Tibial nerve (tissue), 4 donors: ENCODE data around the gene MGP. TPM values are rescaled to one million over a fixed set of nuclear protein-coding genes. Genes with fewer than 3 reads are reported as not detected.

Experiments used
- DNase-seq, 2 donors: peaks; one replicate each; pipeline ENCODE4 v3.0.0-alpha.2; 2019; ENCODE audit warnings: low spot score in 2 of 2
- H3K27ac ChIP-seq, 4 donors: fragments of 200-600 bp; sonication (generic) in 3 of 4; one replicate each; pipeline ENCODE4 v1.5.1; 2017 to 2019; ENCODE audit warnings: mild to moderate bottlenecking in 1 of 4
- H3K27me3 ChIP-seq, 2 donors: fragments of 200-600 bp; sonication (generic) in 1 of 2; one replicate each; pipeline versions ENCODE4 v1.5.1 to v1.6.0; 2017 to 2019
- H3K36me3 ChIP-seq, 3 donors: fragments of 200-600 bp; sonication (generic); one replicate each; pipeline ENCODE4 v1.5.1; 2018 to 2019
- H3K4me1 ChIP-seq, 4 donors: fragments of 200-600 bp; sonication (generic) in 3 of 4; one replicate each; pipeline ENCODE4 v1.5.1; 2017 to 2019
- H3K4me3 ChIP-seq, 4 donors: fragments of 200-600 bp; sonication (generic) in 3 of 4; one replicate each; pipeline ENCODE4 v1.5.1; 2017 to 2019; ENCODE audit warnings: mild to moderate bottlenecking in 1 of 4, moderate library complexity in 1 of 4
- H3K9me3 ChIP-seq, 4 donors: fragments of 200-600 bp; sonication (generic) in 3 of 4; one replicate each; pipeline ENCODE4 v1.5.1; 2017 to 2019
- CTCF ChIP-seq, 5 experiments: fragments of 200-600 bp in 3 of 5; fragments of 450-650 bp in 2 of 5; sonication (generic) in 3 of 5; IDR thresholded peaks; one replicate each; pipeline ENCODE4 v1.5.1; 2016 to 2019; ENCODE audit warnings: antibody characterized with exemption in 5 of 5, mild to moderate bottlenecking in 3 of 5, moderate library complexity in 2 of 5
- EP300 ChIP-seq, 2 donors: sonication (generic); formaldehyde crosslinking; IDR thresholded peaks; one replicate each; pipeline ENCODE4 v1.6.1; 2017; ENCODE audit warnings: antibody characterized with exemption in 2 of 2, mild to moderate bottlenecking in 1 of 2
- POLR2A ChIP-seq, 2 donors: fragments of 450-650 bp; IDR thresholded peaks; one replicate each; pipeline ENCODE4 v1.6.1; 2017; ENCODE audit warnings: antibody characterized with exemption in 2 of 2, mild to moderate bottlenecking in 2 of 2, moderate library complexity in 2 of 2
- WGBS, 2 donors: methylation state at CpG; one replicate each; pipeline ENCODE4 v1.1.5; 2018; 5-methylcytosine and 5-hydroxymethylcytosine counted together
- total RNA-seq, 4 donors: library from RNA; depleted of rRNA; stranded (reverse); fragments of >200 nt; gene quantifications; one replicate each; pipeline ENCODE4 v1.1.0, GENCODE V29; 2016

MGP gene
- 100 to 1,000 TPM; 187 to 759 (median 492) TPM for total RNA-seq

- TF ChIP-seq POLR2A (IDR thresholded peaks at IDR 0.05) (peak in 1 of 2 donors; percentile 35), EP300 (IDR thresholded peaks at IDR 0.05) (peak in 1 of 2 donors; percentile 90), CTCF (IDR thresholded peaks at IDR 0.05) (no peak)
- no peaks in the 10 kb centered on the region for H3K9me3 ChIP-seq
Measured at GRCh38 chr12:14885718-14886221, at the start of gene MGP. MGP (minus strand) TSS chr12:14885854; CDS start chr12:14885791, 63 bp downstream.

GRCh38 chr12:14935031-14935430, 49.4 kb upstream of the MGP start:
- DNase-seq = no peak
- H3K9me3 ChIP-seq = no peaks in the 10 kb centered on the region
- H3K4me3 ChIP-seq = no peak overlapping the region
- WGBS, 2 donors = 73 to 74% methylated on average over 4 of the region's 4 CpGs
- no peak for TF ChIP-seq POLR2A (IDR thresholded peaks at IDR 0.05)
- TF ChIP-seq CTCF (IDR thresholded peaks at IDR 0.05) = no peak
- H3K27me3 ChIP-seq = no peaks in the 10 kb centered on the region
- H3K4me1 ChIP-seq = no peaks in the 10 kb centered on the region
- H3K36me3 ChIP-seq = no peaks in the 10 kb centered on the region
- no peak overlapping the region for H3K27ac ChIP-seq

More at GRCh38 chr12:14885718-14886221, at the start of gene MGP:
- Histone ChIP-seq H3K4me3 (peak within 1 kb of the TSS; percentile 17 to 47 (median 32)), H3K4me1 (peaks cover 0 to 31% (median 2%) of the 10 kb centered on the region in 4 donors), H3K27ac (peak within 1 kb of the TSS; percentile 64 to 84 (median 76)), H3K27me3 (no peaks in the 10 kb centered on the region), H3K36me3 (peaks cover 0 to 10% (median 0%) of the 10 kb centered on the region in 3 donors)
- 25 to 43% methylated on average over 6 of the region's 6 CpGs for WGBS, 2 donors
- DNase-seq = peak; percentile 19 to 75

GRCh38 chr12:14934511-14934910, 48.9 kb upstream of the MGP start:
- no peak for DNase-seq
- no peak overlapping the region for H3K27ac ChIP-seq
- WGBS, 2 donors = 96 to 98% methylated on average over 2 of the region's 2 CpGs
- H3K4me1 ChIP-seq = peaks cover 0 to 5% (median 0%) of the 10 kb centered on the region in 4 donors
- no peaks in the 10 kb centered on the region for H3K27me3 ChIP-seq
- no peak overlapping the region for H3K4me3 ChIP-seq
- H3K36me3 ChIP-seq = no peaks in the 10 kb centered on the region
- no peak for TF ChIP-seq POLR2A (IDR thresholded peaks at IDR 0.05)
- no peak for TF ChIP-seq CTCF (IDR thresholded peaks at IDR 0.05)
- no peak for TF ChIP-seq EP300 (IDR thresholded peaks at IDR 0.05)
- H3K9me3 ChIP-seq = no peaks in the 10 kb centered on the region

GRCh38 chr12:14931791-14932560, 46.3 kb upstream of the MGP start:
- H3K4me1 ChIP-seq = peaks cover 0 to 16% (median 0%) of the 10 kb centered on the region in 4 donors
- TF ChIP-seq POLR2A (IDR thresholded peaks at IDR 0.05) (no peak), EP300 (IDR thresholded peaks at IDR 0.05) (no peak), CTCF (IDR thresholded peaks at IDR 0.05) (no peak)
- no peaks in the 10 kb centered on the region for H3K27me3 ChIP-seq
- H3K27ac ChIP-seq = no peak overlapping the region
- H3K9me3 ChIP-seq = no peaks in the 10 kb centered on the region
- DNase-seq = no peak
- no peak overlapping the region for H3K4me3 ChIP-seq
- H3K36me3 ChIP-seq = no peaks in the 10 kb centered on the region
- 93 to 94% methylated on average over 7 of the region's 7 CpGs for WGBS, 2 donors

- TF ChIP-seq EP300 (IDR thresholded peaks at IDR 0.05) (no peak), POLR2A (IDR thresholded peaks at IDR 0.05) (no peak), CTCF (IDR thresholded peaks at IDR 0.05) (no peak)
- no peaks in the 10 kb centered on the region for H3K9me3 ChIP-seq
- no peak overlapping the region for H3K4me3 ChIP-seq
- H3K27ac ChIP-seq = no peak overlapping the region
- DNase-seq = no peak
- 65 to 67% methylated on average over 4 of the region's 4 CpGs for WGBS, 2 donors
- no peaks in the 10 kb centered on the region for H3K36me3 ChIP-seq
- no peaks in the 10 kb centered on the region for H3K27me3 ChIP-seq
- peaks cover 0 to 16% (median 0%) of the 10 kb centered on the region in 4 donors for H3K4me1 ChIP-seq
Measured at GRCh38 chr12:14931359-14931758, 45.7 kb upstream of the MGP start.
